Measurements from ENCODE around the gene LEFTY1.
"Not testable (repeated sequence)": the region's sequence is repeated elsewhere in the genome, so short reads cannot be mapped to it uniquely, and the experiment has no call there.

LEFTY1 gene

DNA sequence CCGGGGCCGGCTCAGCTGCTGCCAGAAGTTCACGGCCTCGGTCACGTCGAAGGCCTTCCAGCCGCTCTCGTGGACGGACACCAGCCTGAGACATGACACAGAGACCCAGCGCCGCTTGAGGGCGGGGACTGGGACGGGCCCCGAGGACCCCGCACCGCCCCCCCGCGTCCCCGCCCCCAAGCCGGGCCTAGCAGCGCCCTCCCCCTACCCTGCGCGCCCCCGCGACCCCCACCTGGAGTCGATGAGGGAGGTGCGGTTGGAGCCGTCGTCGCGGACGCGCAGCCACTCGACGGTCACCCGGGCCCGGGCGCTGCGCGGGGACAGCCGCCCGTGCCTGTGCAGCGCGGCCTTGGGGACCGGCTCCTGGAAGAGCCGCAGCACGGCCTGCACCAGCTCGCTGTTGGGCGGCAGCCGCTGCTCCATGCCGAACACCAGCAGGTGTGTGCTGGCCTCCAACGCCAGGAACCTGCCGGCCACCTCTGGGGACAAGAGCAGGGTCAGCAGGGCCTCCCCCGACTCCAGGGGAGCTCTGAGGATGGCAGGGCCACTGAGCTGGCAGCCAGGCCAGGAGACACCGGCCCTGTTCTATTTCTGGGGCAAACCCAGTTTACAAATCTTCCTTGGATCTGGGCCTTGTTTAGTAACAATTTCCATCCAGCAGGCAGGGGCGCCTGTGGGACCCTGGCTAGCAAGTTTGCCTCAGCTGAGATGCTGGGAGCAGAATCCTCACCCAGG is 1.2 kb downstream of the LEFTY1 start:
- not testable (repeated sequence) for FAIRE-seq

DNA sequence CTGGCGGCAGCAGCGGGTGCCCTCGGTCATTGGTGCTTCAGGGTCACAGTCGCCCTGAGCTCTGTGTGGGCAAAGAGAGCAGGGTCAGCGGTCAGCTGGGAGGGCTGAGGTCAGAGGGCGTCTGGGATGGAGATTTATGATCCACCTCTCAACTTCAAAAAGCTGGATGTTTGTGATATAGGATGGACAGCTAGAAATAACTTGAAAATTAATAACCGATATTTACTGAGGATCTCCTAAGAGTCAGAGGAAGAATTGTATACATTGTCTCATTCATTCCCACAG is 2.0 kb downstream of the LEFTY1 start:
- no peak for FAIRE-seq

DNA sequence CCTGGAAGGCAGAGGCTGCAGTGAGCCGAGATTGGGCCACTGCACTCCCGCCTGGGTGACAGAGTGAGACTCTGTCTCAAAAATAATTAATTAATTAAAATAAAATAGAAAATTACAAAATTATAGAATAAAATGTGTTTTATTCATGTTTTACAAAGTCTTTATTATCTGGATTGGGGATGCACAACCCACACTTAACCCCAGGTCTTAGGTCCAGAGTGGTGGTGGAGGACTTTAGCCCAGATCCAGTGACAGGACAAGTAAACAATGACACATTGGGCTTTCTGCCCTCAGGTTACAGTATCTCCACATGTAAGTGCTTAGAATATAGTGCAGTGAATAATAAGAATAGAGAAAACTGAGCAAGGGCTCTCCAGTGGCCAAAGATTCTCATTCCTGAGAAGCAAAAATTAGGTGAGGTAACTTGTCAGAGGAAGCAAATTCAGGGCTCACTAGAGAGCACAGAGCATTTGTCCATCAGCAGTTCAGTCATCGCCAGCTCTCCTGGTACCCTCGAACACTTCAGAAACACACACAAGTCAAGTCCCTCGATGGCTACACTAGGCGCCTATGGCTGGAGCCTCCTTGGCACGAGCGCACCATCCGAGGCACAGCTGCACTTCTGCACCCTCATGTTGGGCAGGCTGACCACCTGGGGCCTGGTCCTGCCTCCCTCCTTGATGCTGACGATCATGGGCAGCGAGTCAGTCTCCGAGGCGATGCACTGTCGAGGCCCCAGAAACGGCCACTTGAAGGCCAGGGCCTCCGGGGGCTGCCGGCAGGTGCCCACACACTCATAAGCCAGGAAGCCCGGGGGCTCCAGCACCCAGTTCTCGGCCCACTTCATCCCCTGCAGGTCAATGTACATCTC is 2.6 kb downstream of the LEFTY1 start:
- FAIRE-seq: no peak

DNA sequence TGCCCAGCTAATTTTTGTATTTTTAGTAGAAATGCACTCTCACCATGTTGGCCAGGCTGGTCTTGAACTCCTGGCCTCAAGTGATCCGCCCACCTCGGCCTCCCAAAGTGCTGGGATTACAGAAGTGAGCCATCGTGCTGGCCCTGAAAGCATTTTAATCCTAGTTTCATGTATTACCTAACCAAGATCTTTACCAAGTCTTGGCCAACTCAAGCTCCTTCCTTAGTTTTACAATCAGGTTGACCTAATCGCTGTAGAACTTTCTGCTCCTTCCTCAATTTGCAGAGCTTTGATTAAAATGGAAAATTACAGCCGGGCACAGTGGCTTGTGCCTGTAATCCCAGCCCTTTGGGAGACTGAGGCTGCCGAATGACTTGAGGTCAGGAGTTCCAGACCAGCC is 3.6 kb downstream of the LEFTY1 start:
- FAIRE-seq: no peak

DNA sequence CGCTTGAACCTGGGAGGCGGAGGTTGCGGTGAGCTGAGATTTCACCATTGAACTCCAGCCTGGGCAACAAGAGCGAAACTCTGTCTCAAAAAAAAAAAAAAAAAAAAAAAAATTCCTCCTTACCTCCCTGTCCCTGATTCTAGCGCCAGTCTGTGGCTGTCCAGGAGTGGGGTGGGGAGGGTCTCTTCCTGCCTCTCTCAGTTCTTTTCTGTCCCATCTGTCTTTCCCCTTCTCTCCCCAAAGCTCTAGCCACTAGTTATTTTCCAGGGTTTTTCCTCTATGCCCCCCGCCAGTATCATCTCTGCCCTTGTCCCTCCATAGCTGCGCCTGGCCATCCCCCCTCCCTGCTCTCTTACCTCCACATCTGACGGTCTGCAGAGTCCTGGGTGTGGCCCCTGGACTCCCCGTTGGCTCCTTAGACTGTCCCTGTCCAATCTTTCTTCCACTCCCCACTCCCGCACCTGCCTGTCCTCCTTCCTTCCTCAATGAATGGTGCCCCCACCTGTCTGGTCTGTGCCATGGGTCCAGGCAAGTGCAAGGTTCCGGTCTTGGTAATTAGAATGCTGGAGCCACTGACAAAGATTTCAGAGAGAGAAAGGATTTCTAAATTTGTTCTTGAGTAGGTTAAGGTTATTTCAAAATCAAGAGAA is 5.2 kb downstream of the LEFTY1 start:
- no peak for FAIRE-seq

DNA sequence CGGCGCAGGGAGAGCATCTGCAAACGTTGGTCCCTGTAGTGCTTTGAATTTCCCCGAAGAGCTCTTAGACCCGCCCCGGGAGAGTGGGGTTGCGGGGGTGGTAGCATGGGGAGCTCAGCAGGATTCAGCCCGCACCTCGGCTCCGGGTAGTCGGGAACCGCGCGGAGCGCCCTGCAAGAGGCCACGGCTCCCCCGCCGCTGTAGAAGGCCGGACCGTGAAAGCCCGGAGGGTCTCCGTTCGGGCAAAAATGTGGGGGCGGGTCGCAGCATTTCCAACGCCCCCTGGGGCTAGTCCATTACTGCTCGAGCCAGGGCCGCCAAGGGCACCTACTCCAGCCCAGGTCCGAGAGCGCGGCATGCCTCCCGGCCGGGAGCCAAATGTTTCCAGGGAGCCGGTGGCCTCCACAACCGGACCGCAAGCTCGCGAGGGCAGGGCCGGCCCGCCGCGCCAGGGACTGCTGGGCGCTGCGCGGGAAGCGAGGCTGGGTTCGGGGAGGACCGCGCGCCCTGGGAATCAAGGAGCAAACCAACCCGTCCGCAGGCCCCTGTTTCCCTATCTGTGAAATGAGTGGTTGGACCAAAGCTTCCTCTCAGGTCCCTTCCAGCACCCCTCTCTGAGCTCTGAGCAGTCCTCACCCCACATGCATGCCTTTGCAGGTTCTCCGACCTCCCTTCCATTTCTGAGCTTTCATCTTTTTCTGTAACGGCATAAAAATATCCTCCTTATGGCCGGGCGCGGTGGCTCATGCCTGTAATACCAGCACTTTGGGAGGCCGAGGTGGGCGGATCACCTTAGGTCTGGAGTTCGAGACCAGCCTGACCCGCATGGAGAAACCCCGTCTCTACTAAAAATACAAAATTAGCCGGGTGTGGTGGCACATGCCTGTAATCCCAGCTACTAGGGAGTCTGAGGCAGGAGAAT is 6.0 kb downstream of the LEFTY1 start:
- FAIRE-seq: no peak

DNA sequence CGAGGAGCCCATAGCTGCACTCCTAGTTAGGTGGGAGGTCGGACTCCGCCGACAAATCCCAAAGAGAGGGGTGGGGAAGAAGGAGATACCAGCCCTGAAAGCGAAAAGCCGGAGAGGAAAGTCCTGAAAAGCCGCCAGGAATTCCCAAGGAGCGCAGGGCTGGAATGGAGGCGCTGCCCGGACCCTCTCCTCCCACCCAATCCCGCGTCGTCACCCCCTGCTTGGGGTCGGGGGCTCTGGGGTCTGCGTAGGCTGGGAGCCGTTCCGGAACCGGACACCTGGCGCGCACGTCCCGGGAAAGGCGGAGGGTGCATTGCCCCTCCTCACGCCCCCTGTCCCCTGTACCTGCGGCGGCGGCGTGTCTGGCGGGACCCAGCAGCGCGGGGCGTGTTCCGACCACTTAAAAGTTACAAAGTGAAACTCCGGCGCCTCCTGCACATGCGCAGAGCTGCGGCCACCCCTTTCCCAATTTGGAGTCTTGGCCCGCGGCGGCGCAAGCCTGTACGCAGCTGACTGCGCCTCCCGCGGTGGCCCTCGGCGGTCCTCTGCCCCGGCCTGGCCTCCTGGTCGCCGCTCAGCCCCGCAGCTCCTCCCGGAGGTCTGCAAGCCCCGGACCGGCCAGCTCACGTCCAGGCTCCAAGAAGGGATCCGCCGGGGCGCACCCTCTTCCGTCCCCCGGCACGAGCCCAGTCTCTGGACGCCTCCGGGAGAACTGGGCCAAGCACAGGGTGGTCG is 6.8 kb downstream of the LEFTY1 start, which contains the start of gene TMEM63A:
Gene TMEM63A (minus strand): TSS at position 422 of the 735 bp plus-strand sequence. CDS start 4,800 bp downstream, outside the sequence.
- no peak for FAIRE-seq

DNA sequence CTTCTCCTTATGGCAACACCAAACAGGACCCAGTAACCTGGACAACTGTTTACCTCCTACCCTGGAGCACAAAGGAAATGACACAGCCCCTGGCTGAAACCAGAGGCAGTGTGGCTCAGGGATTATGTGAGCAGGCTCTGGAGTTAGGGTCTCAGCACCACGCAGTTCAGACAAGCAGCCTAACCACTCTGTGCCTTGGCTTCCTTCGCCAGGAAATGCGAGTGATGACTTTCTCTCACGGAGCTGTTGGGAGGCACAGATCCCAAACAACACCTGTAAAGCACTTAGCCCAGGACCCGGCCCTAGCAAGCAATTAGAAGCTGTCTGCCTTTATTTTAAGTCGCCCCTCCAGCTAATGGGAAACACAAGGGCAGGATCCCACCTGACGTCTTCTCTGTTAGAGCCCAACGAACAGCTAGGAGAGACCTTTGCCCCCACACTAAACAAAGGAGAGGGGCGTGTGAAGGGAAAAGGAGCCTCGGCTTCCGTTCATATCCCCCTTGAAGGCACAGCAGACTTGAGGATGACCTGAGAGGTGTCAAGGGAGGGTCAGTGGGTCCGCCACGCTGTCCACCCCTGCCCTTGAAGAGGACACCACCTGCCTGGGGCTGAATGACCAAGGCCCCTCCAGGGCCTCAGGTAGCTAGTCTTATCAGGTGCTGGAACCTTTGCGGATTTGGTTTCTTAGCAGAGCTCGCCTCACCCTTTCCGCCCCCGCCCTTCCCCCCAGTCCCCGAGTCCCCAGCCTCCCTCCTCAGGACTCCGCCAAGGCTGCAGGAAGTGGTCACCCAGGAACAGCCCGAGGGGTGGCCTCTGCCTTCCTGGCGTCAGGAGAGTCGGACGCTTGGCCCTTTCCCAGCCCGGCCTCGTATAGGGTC is 7.6 kb downstream of the LEFTY1 start:
- FAIRE-seq: no peak

DNA sequence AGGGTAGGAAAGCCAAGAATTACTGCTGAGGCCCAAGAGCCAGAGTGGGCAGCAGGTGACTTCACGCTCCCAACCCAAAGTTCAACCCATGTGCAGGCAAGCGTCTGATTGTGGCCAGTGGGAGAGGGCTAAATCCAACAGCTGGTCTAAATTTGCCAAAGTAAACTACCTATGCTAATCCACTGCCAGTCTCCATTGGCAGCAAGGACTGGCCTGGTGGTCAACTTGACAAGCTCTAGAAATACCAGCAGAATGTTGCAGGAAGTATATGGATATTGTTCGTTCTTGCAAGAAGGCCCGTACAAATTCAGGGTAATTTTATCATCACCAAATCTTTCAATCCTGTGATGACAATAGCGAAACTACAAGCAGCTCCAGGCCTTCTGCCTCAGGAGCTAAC is 8.3 kb downstream of the LEFTY1 start:
- no peak for FAIRE-seq

DNA sequence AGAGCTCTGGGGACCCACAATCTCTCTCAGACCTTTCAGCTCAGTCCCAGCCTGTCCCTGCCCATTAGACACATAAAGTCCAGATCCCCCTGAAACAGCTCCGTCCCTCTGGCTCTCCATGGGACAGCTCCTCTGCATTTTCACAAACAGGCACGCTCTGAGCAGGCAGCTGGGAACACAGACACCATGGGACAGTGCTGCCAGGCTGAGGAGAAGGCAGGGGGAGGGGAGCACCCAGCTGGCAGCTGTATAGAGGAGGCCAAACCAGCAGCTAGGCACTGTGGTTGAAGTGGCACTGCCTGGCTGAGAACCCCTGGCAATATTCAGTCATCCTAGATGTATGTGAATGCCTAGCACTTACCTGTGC is 8.7 kb downstream of the LEFTY1 start:
- no peak for FAIRE-seq

DNA sequence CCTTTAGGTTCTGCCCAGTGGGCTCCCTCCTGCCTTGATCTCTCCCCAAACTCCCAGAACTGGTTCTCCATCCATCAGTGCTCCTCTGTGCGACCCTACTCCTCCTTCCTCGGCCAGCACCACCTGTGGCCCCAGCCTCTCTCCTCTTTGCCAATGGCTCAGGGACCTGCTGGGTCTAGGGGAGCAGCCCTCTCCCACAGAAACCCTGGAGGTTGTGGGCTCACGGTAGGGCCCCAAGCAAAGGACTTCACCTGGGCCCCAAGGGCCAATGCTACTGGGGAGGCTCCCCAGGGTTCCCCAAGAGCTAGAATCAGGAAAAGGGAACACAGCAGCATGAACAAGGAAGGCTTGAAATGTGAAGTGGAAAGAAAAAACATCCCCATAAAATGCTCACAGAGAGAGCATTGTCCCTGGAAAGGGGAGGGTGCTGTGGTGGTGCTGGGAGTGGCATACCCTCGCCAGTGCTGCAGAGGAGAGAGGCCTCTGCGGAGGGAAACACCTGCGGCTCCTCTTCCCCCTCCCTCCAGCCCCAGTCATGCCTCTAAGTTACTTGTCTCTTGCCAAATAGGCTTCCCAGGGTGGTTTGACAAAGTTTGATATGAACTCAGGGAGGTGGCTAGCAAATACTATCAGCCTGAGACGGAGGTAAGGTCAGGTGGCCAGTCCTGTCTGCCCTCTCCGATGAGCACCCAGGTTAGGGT is 9.3 kb downstream of the LEFTY1 start:
- no peak for FAIRE-seq

DNA sequence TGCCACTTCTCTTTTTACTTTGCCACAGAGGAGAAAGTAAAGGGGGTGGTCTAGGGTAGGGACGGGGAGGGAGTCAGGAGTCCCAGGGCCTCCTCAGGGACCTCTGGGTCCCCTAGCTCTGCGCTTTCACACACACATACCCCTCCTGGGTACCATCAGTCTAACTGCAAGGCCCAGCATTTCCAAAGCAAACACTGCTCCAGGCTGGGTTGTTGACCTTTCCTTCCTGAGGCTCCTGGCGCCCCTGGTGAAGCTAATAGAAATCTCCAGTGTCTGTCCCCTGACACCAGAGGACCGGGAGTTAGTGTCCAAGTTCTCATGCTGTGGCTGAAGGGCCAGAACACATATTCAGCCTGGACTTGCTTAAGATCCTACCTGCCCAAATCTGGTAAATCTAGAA is 10.7 kb downstream of the LEFTY1 start:
- no peak for FAIRE-seq

DNA sequence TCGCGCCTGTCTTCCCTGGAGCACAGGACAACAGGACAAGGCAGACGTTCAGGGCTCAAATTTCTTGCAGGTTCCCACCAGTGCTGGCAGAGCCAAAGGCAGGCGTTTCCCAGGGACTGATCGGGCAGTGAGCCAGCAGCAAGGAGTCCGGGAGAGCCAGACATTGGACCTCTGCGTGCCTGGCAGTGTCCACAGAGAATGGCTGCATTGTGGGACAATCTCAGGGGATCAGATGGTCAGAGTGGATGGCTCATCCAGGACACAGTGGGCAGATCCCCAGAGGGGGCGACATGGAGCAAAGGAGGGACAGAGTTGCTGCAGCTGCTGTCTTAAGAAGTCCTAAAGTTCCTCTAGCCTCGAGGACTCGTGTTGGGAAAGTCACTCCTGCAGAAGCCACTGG is 11.4 kb downstream of the LEFTY1 start:
- FAIRE-seq: no peak

DNA sequence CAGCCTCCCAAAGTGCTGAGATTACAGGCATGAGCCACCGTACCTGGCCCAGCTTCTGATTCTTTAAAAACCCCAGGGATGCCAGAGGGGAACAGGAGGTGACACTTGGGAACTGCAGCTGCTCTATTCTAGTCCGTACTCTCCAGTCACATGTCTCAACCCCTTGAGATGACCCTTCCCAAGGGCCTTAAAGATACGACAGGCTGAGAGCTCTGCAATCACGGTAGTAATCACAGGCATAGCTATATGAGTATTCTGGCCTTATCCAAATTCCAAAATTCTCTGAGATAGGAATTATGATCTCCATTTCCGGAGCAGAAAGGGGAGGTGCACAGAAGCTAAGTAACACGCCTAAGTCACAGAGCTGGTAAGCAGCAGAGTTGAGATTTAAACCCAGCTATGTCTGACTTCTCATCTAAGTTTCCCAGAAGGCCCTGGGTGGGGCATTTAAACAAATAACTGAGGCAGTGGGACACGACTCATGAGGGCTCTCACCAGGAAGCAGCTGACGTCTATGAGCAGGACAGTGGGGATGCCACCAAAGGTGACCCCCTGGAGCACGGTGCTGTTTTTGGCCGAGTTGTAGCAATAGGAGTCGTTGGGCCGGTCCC is 11.9 kb downstream of the LEFTY1 start:
- no peak for FAIRE-seq

DNA sequence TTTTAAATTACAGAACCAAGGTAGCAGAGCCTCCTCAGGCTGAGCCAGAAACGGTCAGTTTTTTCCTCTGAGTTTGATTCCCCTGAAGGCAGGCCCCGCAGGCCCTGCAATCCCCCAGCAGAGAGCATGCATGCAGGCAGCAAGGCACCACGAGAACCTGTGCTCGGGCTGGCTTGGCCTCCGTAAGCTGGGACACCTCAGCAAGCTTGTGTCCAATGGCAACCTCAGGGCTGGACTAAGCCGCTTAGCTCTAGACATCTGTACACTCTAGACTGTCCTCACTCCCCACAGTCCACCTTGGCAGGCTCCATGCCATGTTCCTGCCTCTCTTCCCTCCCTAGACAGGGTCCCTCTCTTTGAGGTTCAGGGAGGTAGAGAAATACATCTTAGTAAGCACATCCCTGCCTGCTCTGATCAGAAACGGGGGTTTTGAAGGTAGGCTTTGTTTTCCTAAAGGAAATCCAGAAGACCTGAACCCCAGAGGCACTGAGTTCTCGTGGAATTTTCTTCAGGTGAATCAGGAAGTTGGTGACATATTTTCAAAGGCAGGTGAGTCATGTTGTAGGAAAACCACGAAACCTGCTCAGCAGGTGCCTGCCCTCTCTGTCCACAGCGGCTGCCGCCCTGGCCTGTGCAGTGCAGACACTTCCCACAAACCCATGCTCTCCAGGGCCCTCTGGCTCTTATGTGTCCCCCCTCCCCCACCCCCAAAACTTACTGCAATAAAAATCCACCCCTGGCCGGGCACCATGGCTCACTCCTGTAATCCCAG is 13.7 kb downstream of the LEFTY1 start:
- no peak for FAIRE-seq

DNA sequence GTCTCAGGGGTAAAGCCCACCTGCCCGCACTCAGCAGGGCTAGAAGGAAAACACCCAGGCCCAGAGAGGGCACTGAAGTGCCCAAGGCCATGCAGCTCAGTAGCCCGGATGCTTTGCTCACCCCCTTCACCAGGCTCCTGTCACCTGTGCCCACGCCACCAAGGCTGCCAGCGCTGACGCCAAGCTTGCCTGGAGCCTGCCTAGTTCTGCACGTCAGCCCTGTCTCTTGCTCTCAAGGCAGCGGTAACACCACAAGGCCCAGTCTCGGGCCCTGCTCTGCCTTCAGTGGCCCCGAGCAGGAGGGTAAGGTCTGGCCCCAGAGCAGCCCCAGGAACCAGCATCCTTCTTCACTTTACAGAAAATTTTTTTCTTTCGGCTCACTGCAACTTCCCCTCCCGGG is 14.5 kb downstream of the LEFTY1 start:
- FAIRE-seq: no peak

DNA sequence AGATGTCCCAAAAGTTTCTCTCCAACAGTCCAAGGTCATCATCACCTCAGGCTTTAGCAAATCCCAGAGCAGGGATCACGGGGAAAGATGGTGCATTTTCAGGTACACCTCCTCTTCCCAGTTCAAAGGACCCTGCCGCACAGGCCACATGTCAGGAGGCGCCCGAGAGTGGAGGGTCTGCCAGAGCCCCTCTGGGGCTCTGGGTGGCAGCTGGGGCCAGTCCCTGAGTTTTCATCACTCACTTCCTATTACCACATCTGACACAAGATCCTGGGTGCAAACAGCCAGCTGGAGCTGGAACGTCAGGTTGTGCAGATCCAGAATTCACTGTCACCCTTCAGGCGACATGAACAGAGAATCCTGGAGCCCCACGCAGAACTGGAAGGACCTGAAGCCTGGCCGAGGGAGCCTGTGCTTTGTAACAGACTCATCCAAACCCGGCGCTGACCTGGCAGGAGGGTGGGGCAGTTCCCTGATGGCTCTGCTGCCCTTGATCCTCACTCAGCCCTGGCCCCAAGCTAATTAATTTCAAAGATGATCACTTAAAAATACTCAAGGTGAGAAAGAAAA is 15.6 kb downstream of the LEFTY1 start:
- no peak for FAIRE-seq

DNA sequence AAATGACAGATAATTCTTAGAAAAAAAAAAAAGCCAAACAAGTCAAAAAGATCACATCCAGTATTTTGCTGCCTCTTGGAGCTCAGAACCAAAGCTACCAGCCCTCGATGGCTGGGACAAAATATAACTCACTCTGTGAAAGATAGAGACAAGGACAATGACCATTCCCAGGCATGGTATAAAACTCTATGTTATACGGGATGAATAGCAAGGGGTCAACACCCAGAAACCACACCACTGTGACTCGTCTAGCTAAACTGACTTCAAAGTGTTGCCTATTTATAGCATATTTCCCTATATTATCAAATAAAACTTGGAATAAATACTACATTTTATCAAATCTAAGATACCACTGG is 16.9 kb downstream of the LEFTY1 start:
- no peak for FAIRE-seq
